ENCODE results near the gene PYDC2. TPM values are rescaled to one million over a fixed set of nuclear protein-coding genes. Genes with fewer than 3 reads are reported as not detected.
"Not testable (repeated sequence)": the region's sequence is repeated elsewhere in the genome, so short reads cannot be mapped to it uniquely, and the experiment has no call there.

Gene PYDC2
- total RNA-seq, 1 experiment from 2014 or later = not detected

DNA sequence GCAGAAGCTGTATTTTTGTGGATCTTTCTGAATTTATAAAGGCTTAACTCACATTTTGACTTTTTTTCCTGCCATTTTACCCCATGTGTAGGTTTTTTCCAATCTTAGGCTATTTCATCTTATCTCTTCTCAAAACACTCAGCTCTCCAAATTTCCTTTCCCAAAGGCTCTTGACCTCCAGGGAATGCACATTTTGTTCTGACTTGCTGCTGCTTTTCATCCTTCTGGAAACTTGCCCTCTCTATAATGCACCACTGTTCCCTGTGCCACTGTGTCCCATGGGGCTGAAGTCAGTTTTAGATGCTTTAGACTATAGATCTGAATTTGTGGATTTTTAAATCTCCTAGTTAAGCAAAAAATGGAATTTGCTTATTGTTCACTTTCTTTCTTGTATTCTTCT is 9.1 kb downstream of the PYDC2 start:
- DNase-seq (ENCODE audit: low spot score) = no peak

DNA sequence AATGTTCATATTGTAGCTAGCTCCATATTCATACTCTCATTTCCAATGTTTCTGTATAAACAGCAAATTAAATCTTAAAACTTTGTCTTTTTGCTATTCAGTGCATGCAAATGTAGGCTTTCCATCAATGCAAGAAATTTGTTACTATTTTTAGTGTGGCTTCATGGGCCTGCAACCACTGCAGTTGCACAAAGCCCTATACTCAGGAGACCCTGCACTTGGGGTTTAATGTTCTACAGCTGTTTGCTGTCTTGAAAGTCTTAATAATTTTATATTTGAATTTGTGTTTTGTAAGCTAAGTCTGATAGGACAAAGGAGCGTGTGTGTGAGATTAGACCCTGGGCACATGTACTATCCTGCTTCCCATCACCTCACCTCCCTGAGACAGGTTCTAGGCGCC is 9.6 kb downstream of the PYDC2 start:
- no peak for DNase-seq (ENCODE audit: low spot score)

DNA sequence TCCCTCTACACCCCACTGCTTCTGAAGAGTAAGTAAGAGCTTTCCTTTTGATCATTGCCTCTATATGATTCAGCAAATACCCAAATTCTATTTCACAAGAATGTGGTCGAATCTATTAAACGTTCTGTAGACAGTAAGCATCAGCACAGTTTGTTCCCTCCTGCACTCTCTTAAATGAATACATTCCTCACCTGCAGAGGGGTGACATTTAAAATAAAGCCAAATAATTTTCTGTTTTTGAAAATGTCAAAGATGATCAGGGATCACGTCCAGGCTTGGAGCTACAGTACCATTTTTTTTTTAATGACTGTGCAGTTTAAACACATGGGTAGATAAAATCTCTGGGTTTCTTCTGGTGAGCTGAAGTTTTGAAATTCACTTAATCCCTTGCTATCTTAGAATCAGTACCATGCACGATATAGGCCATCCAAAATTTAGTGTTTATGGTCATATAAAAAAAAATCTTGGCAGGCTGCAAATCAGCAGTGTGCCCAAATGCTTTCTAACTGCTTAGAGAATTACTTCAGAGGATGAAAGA is 12.8 kb downstream of the PYDC2 start:
- peak; percentile 44 for DNase-seq (ENCODE audit: low spot score)

DNA sequence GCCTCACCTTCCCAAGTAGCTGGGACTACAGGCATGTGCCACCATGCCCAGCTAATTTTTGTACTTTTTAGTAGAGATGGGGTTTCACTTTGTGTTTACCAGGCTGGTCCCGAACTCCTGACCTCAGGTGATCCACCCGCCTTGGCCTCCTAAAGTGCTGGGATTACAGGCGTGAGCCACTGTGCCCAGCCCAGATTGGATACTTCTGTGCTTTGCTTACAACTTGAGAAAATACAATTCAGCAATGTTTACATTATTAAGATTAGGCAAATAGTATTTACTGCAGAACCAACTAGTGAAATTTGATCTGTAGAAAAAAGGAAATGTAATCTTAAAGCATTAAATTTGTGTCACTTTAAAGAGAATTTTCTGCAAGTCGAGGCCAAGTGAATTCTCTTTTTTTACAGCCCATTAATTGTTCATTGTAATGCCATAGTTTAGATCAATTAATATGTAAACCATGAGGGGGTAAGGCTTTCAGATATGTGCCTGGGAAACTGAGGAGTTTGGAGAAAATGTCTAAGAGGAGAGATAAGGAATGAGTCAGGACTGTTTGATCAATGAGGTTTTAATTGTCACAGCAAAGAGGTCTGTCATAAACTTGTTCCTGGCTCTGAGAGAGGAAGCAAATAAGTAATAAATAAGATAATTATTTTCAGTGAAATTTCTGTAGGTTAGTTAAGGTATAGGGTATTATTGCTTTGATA is 15.3 kb downstream of the PYDC2 start:
- DNase-seq (ENCODE audit: low spot score) = no peak

DNA sequence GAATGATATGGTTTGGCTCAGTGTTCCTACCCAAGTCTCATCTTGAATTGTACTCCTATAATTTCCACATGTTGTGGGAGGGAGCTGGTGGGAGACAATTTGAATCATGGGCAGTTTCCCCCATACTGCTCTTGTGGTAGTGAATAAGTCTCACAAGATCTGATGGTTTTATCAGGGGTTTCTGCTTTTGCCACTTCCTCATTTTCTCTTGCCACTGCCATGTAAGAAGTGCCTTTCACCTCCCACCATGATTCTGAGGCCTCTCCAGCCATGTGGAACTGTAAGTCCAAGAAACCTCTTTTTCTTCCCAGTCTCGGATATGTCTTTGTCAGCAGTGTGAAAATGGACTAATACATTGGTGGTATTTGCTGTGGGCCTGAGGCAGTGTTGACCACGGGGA is 23.0 kb downstream of the PYDC2 start:
- not testable (repeated sequence) for DNase-seq (ENCODE audit: low spot score)

DNA sequence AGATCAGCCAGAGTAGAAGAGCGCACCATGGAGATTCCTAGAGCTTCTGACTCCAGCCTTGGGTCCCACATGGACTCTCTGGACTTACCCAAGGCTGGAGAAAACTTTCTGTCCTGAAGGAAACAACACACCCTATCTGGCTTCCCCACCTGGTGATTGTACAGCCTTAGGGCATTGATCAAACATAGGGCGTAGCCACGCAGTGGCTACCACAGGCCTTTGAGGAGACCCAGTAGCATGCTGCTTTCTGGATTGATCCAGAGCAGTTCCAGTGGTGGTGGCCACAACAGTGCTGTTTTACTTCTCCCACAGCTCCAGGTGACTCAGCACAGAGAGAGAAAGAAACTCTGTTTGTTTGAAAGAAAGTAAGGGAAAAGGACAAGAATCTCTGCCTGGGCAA is 23.5 kb downstream of the PYDC2 start:
- DNase-seq (ENCODE audit: low spot score) = no peak

DNA sequence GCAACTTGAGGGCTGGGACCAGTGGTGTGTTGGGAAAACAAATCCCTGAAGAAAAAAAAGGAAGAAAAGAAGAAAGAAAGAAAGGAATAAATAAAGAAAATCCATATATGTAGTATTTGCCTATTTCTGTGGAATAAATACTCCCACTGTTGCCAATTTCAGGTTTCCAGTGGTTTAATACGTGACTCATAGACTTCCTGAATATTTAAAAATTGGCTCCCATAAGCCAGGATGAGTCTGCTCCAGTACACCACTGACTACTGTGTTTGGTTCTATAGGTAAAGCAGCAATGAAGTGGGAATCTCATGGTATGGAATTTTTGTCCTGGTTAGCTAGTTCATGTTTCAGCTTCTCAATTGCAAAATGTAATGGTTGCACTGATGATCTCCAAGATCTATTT is 31.6 kb downstream of the PYDC2 start:
- DNase-seq (ENCODE audit: low spot score) = no peak

DNA sequence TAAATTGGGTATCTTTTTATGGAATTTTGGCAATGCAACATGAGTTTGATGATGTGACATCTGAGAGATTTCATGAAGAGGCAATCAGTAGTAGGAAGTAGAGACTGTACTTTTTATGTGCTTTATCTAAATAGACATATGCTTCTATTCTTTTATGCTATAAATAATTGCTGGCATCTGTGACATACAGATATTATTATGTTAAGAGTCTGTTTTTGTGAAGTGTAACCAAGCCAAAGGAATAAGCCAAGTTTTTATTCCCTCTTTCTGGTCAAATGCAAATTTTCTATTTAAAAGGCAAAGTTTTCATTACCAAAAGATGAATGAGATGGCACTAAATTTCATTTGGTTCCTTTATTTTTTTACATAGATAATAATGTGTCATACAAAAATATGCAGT is 32.4 kb downstream of the PYDC2 start:
- no peak for DNase-seq (ENCODE audit: low spot score)

DNA sequence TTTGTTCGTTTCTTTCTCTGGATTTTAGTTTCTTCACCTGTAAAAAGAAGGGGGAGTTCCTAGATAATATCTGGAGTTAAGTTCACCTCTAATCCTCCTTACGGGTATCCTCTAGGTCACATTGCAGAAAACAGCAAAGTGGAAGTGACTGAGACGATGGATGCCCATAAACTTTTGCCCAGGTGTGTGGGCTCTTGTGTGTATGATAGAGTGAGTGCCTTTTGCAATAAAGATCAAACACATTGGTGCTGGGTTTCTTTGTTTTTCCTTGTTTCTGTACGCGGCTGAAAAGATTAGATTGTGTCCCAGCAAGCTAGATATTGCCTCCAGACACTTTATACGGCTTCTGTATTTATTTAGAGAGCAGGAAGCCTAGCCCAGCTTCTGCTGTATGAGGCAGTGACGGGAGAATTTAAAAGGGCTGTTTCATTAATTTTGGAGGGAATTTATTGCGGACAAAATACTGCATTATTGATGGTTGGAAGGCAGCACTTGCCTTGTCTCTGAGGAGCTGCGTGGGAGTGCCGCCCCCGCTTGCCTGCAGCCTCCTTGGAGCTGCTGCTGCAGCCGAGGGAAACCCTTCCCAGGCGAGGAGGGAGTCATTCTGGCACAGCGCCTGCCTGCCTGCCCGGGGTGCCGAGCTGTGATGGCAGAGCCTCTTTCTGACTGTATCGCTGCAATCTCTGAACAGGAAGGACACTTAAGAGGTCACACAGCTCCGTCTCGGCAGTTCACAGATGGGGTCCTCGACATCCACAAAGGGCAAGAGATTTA is 38.5 kb downstream of the PYDC2 start:
- DNase-seq (ENCODE audit: low spot score) = peak; percentile 69

DNA sequence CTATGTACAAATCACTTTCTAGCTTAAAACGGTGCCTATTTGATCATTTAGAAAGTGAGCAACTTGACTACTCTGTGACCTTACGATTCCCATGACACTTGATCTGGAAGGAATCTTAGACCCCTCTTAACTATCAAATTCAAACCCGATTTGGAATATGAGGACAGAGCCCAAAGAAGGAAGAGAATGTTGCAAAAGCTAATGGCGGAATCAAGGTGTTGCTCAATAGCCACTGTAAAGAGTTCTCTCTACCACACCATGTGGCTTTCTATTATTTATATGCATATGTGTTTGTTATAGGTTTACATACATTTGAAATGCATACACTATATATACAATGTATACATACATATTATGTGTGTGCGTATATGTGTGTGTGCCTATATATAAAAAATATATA is 39.9 kb downstream of the PYDC2 start:
- no peak for DNase-seq (ENCODE audit: low spot score)

DNA sequence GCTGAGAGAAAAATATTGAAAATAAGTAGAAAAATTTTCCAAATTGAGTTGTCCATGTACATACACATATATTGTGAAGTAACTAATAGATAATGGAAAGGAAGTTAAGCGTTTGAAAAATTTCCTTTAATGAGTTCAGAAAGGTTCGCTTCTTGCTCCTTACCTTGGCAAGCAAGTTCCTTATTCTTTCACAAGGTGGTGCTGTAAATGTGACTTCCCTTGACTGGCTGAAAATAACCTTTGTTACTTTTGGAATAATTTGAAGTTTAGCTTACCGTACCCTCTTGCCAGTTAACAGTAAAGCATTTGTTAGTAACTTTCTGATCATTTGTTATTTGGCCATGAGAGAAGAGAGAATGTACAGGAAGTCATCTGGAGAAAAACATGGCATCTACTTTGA is 41.6 kb downstream of the PYDC2 start:
- DNase-seq (ENCODE audit: low spot score) = peak; percentile 33

DNA sequence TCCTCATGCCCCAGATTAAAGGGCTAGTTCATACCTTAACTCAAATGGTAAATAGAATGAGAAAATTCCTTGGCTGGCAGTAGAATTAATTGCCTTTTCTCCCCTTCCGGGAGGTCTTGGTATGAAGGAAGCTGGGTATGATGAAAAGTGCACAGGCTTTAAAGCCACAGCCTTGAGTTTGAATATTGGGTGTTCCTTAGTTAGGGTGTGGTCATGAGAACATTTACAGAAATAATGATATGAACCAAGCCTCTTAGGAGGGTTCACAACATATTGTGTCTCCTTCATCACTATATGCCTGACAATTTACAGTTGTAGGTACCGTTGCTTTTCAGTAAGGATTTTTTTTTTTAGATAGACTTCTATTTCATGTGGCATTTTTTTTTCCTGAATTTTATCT is 48.1 kb downstream of the PYDC2 start:
- DNase-seq (ENCODE audit: low spot score) = no peak

Other genes with a start within 250 kb of the PYDC2 start
- gene CCDC50, start 131.8 kb upstream of the PYDC2 start, total RNA-seq (2014; rRNA removed; shearing (Covaris generic)) = 106 and 121 TPM in 2 replicates
- 0.95 TPM in 1 of 2 replicates, not detected in the other for gene UTS2B, start 130.6 kb upstream of the PYDC2 start, total RNA-seq (2014; rRNA removed; shearing (Covaris generic))

Data from H4 (cell line).